Measurements from ENCODE around the gene KLHL29. TPM values are rescaled to one million over a fixed set of nuclear protein-coding genes. Genes with fewer than 3 reads are reported as not detected.

KLHL29 gene
- total RNA-seq, 2 experiments from 2014 or later: 0.88 to 0.99 TPM

DNA sequence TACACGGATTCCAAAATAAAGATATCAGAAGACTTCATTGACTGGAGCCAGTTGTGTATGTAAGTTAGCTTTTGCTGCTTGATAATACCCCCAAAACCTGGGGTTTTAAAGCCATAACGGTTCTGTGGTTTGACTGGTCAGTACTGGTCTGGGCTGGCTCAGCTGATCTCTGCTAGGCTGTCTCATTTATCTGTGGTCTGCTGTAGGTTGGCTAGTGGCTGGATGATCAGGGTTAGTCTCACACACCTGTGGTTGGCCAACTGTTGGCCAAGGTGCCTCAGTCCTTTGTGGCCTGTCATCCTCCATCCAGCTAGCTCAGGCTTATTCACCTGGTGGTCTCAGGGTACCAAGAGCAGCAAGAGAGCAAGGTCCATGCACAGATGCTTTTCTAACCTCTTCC, 183.2 kb downstream of the KLHL29 start:
- H3K4me3 Mint-ChIP-seq: no peak overlapping the region
- intact Hi-C loops (cut with micrococcal nuclease): loop anchor here (10.0 kb wide), 1 partner anchor 183 kb away; the partner anchor contains the start of gene KLHL29
- POLR2A ChIA-PET: no interaction called here
- DNase-seq: no peak
- no peak overlapping the region for H3K27ac Mint-ChIP-seq
- no peaks in the 10 kb centered on the region for H3K27me3 Mint-ChIP-seq
- H3K36me3 Mint-ChIP-seq: no peaks in the 10 kb centered on the region
- H3K9me3 Mint-ChIP-seq: no peaks in the 10 kb centered on the region
- CTCF ChIA-PET: interaction anchor here (0.6 kb wide), 1 partner anchor 199 kb away, joined by 3 read pairs; no protein-coding TSS in a partner anchor
- no peaks in the 10 kb centered on the region for H3K4me1 Mint-ChIP-seq (ENCODE audit: low read depth)

DNA sequence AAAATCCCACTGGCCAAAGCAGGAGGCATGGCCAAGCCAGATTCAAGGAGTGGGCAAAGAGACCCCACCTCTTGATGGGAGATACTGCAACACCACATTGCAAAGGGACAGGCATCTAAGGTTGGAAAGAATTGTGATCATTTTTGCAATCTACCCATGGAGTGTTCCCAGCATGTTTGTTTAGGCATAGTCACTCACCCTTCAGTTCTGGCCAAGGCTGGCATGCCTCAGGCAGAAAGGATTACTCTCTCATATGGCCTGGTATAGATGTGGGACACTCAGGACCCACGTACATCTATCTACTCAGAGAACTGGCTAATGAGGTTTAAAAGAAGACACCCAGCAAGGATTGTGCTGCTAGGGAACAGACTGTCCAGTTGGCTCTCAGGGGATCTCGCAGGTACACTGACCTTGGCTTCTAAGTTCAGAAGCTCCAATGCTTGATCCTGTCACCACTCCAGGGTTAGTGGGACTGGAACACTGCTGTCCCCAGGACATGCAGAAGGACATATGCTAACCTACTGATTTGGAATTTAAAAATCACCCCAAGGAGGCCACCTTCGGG, 183.7 kb downstream of the KLHL29 start:
- H3K27me3 Mint-ChIP-seq: no peaks in the 10 kb centered on the region
- no peaks in the 10 kb centered on the region for H3K4me1 Mint-ChIP-seq (ENCODE audit: low read depth)
- H3K36me3 Mint-ChIP-seq: no peaks in the 10 kb centered on the region
- DNase-seq: no peak
- H3K4me3 Mint-ChIP-seq: no peak overlapping the region
- POLR2A ChIA-PET: no interaction called here
- intact Hi-C loops (cut with micrococcal nuclease): loop anchor here (10.0 kb wide), 1 partner anchor 184 kb away; the partner anchor contains the start of gene KLHL29
- no peaks in the 10 kb centered on the region for H3K9me3 Mint-ChIP-seq
- no peak overlapping the region for H3K27ac Mint-ChIP-seq
- CTCF ChIA-PET: interaction anchor here (0.6 kb wide), 1 partner anchor 198 kb away, joined by 3 read pairs; no protein-coding TSS in a partner anchor

- Mint-ChIP-seq H3K4me3 (no peak overlapping the region), H3K27me3 (no peaks in the 10 kb centered on the region), H3K9me3 (no peaks in the 10 kb centered on the region), H3K36me3 (no peaks in the 10 kb centered on the region), H3K27ac (no peak overlapping the region), H3K4me1 (ENCODE audit: low read depth) (no peaks in the 10 kb centered on the region)
- POLR2A ChIA-PET: no interaction called here
- no peak for DNase-seq
- CTCF ChIA-PET: interaction anchor here (1.1 kb wide), 1 partner anchor 36 kb away, joined by 3 read pairs; no protein-coding TSS in a partner anchor
- intact Hi-C loops (cut with micrococcal nuclease): loop anchor here (10.0 kb wide), 1 partner anchor 185 kb away; the partner anchor contains the start of gene KLHL29
These were observed 184.9 kb downstream of the KLHL29 start for GRCh38 chr2:23569761-23570365.

- ChIA-PET POLR2A (no interaction called here), CTCF (no interaction called here)
- intact Hi-C loops (cut with micrococcal nuclease): no loop called here
- no peak for DNase-seq
- no peaks in the 10 kb centered on the region for H3K9me3 Mint-ChIP-seq
- no peaks in the 10 kb centered on the region for H3K36me3 Mint-ChIP-seq
- no peaks in the 10 kb centered on the region for H3K4me1 Mint-ChIP-seq (ENCODE audit: low read depth)
- H3K4me3 Mint-ChIP-seq: no peak overlapping the region
- no peak overlapping the region for H3K27ac Mint-ChIP-seq
- no peaks in the 10 kb centered on the region for H3K27me3 Mint-ChIP-seq
These were observed 186.1 kb downstream of the KLHL29 start for GRCh38 chr2:23571085-23571484.

DNA sequence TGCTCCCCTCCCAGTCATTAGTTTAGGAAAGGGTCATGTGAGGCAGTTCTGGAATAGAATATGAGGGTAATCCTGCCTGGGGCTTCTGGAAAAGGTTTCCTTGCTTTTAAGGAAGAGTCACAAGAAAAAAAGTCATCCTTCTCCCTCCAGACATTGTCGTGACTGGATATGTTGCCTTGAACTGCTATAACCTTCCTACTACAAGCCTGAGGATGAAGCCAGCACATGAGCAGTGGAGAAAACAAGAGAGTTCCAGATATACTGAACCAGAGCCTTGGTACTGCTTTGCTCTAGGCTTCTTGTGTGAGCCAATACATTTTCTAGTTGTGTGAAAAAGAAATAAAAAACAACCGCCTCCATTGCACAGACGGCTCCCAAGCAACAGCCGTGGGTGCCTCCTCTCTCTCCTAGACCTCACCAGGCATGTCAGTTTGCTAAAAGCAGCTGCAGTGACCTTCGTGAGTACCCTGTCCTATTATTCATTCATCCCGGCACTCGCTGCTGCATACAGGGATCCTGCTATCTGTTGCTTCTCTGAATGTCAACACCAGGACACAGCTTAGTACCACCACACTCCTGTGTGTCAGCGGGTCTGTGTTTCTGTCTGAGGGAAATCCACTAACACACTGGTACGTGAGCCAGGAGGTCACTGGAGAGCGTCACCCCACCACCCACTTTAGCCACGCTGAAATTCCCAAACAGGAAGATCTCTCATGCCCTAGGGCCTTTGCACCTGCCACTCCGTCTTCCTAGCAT, 186.7 kb downstream of the KLHL29 start:
- Mint-ChIP-seq H3K27ac (no peak overlapping the region), H3K9me3 (no peaks in the 10 kb centered on the region), H3K4me3 (no peak overlapping the region), H3K4me1 (ENCODE audit: low read depth) (no peaks in the 10 kb centered on the region), H3K36me3 (no peaks in the 10 kb centered on the region), H3K27me3 (no peaks in the 10 kb centered on the region)
- CTCF ChIA-PET: no interaction called here
- DNase-seq: no peak
- intact Hi-C loops (cut with micrococcal nuclease): no loop called here
- POLR2A ChIA-PET: no interaction called here

GRCh38 chr2:23574919-23575654, 190.1 kb downstream of the KLHL29 start:
- intact Hi-C loops (cut with micrococcal nuclease): no loop called here
- no peak overlapping the region for H3K27ac Mint-ChIP-seq
- H3K36me3 Mint-ChIP-seq: no peaks in the 10 kb centered on the region
- no peaks in the 10 kb centered on the region for H3K9me3 Mint-ChIP-seq
- H3K4me3 Mint-ChIP-seq: no peak overlapping the region
- ChIA-PET CTCF (no interaction called here), POLR2A (no interaction called here)
- no peaks in the 10 kb centered on the region for H3K4me1 Mint-ChIP-seq (ENCODE audit: low read depth)
- DNase-seq: no peak
- no peaks in the 10 kb centered on the region for H3K27me3 Mint-ChIP-seq

GRCh38 chr2:23578964-23579671, 194.1 kb downstream of the KLHL29 start:
- no peaks in the 10 kb centered on the region for H3K27me3 Mint-ChIP-seq
- H3K4me1 Mint-ChIP-seq (ENCODE audit: low read depth): no peaks in the 10 kb centered on the region
- H3K9me3 Mint-ChIP-seq: no peaks in the 10 kb centered on the region
- ChIA-PET CTCF (no interaction called here), POLR2A (no interaction called here)
- intact Hi-C loops (cut with micrococcal nuclease): no loop called here
- no peak overlapping the region for H3K4me3 Mint-ChIP-seq
- H3K36me3 Mint-ChIP-seq: no peaks in the 10 kb centered on the region
- DNase-seq: no peak
- H3K27ac Mint-ChIP-seq: no peak overlapping the region

DNA sequence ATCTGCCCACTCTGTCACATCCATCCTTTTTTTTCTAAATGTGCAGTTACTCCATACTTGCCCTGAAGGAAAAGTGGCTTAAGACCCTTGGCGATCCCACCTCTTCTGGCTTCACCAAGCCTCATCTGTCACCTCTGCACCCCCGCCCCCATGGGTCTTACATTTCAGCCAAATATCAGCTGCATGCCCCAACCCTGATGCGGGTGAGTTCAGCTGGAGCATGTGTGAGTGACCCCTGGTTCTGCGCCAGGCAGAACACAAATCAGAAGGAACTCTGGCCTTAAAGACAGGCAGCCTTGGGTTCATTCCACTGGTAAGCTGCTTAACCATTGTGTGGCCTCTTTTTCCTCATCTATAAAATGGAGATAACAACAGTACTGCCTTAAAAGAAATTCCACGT, 194.7 kb downstream of the KLHL29 start:
- no peaks in the 10 kb centered on the region for H3K36me3 Mint-ChIP-seq
- no peaks in the 10 kb centered on the region for H3K27me3 Mint-ChIP-seq
- POLR2A ChIA-PET: no interaction called here
- H3K4me3 Mint-ChIP-seq: no peak overlapping the region
- intact Hi-C loops (cut with micrococcal nuclease): no loop called here
- DNase-seq: no peak
- no peaks in the 10 kb centered on the region for H3K9me3 Mint-ChIP-seq
- no peak overlapping the region for H3K27ac Mint-ChIP-seq
- CTCF ChIA-PET: no interaction called here
- H3K4me1 Mint-ChIP-seq (ENCODE audit: low read depth): no peaks in the 10 kb centered on the region

GRCh38 chr2:23583467-23583866, 198.5 kb downstream of the KLHL29 start:
- intact Hi-C loops (cut with micrococcal nuclease): no loop called here
- ChIA-PET POLR2A (no interaction called here), CTCF (no interaction called here)
- H3K27me3 Mint-ChIP-seq: no peaks in the 10 kb centered on the region
- H3K27ac Mint-ChIP-seq: no peak overlapping the region
- no peaks in the 10 kb centered on the region for H3K4me1 Mint-ChIP-seq (ENCODE audit: low read depth)
- no peak for DNase-seq
- no peaks in the 10 kb centered on the region for H3K36me3 Mint-ChIP-seq
- no peaks in the 10 kb centered on the region for H3K9me3 Mint-ChIP-seq
- no peak overlapping the region for H3K4me3 Mint-ChIP-seq

DNA sequence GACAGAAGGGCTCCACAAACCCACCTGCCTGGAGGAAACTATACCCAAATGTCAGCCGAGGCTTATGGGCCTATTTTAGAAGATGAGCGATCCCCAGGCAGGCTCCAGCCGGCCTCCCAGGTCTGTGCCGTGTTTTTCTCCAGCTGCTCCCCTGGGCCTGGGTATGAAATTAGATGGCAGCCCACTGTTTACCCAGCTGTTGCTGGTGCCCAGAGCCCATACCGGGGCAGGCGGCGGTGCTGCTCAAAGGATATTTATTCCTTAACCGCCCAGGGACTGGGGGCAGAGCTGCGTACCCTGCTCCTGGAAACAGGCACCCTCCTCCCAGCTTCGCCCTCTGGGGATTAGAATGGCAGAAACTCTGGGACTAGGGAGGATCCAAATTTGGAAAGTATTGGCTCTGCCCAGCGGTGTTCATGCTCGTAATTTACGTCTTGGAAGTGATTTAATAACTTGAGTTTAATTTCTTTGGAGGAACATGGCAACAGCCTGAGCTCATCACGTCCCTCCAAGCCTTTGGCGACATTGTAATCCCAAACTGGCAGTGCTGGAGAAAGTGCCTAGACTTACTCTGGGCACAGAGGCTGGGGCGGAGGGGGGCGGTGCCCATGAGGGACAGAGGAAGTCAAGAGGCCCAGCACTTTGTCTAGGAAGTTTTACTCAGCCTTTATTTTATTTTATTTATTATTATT, 199.2 kb downstream of the KLHL29 start:
- H3K27ac Mint-ChIP-seq: no peak overlapping the region
- H3K36me3 Mint-ChIP-seq: no peaks in the 10 kb centered on the region
- H3K27me3 Mint-ChIP-seq: no peaks in the 10 kb centered on the region
- ChIA-PET POLR2A (no interaction called here), CTCF (no interaction called here)
- H3K9me3 Mint-ChIP-seq: no peaks in the 10 kb centered on the region
- intact Hi-C loops (cut with micrococcal nuclease): no loop called here
- no peak for DNase-seq
- H3K4me1 Mint-ChIP-seq (ENCODE audit: low read depth): no peaks in the 10 kb centered on the region
- no peak overlapping the region for H3K4me3 Mint-ChIP-seq

DNA sequence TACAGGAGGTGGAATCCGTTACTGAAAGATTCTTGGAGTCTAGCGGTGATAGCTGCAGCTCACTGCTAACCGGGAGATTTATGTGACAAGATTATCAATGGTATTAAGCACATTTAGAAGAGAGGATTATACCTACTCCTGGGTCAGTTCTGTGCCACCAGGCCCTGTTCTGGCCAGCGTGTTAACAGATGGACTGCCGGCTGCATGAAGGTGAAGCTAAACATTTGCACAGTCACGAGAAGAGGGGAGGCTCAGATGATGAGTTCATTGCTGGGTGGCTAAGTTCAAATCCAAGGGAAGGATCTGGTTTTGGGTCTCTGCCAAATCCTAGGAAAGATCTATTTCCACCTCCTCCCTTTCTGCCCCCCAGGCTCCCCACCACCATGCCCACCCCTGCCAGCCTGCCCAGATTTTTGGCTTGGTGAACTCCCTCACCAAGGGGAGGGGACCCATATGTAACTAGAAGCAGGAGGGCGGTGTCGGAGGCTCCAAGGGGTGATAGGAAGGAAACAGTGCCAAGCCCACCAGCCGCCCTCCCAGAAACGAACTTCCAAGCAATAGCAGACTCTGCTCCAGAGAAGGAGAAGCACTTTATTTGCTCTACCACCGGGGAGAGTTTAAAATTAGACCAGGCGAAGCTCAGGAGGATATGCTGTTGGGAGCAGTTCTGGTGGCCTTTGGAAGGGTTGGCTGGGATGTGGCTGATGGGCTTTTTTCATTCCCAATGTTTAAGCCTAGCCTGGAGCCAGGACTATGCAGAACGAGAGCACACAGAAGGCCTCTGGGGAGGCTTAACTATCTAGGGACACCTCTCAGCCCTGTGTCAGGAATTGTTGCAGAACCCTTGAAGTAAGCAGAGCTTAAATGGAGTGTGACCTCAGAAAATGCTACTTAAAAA, 200.5 kb downstream of the KLHL29 start:
- ChIA-PET CTCF (no interaction called here), POLR2A (no interaction called here)
- intact Hi-C loops (cut with micrococcal nuclease): no loop called here
- no peak for DNase-seq
- no peaks in the 10 kb centered on the region for H3K9me3 Mint-ChIP-seq
- no peak overlapping the region for H3K27ac Mint-ChIP-seq
- H3K36me3 Mint-ChIP-seq: no peaks in the 10 kb centered on the region
- H3K4me3 Mint-ChIP-seq: no peak overlapping the region
- no peaks in the 10 kb centered on the region for H3K4me1 Mint-ChIP-seq (ENCODE audit: low read depth)
- no peaks in the 10 kb centered on the region for H3K27me3 Mint-ChIP-seq

Data from activated CD4-positive, alpha-beta memory T cell treated with anti-CD3 and anti-CD28 coated beads for 36 hours (primary cell).